Measurements from ENCODE around the gene HDAC11.

DNA sequence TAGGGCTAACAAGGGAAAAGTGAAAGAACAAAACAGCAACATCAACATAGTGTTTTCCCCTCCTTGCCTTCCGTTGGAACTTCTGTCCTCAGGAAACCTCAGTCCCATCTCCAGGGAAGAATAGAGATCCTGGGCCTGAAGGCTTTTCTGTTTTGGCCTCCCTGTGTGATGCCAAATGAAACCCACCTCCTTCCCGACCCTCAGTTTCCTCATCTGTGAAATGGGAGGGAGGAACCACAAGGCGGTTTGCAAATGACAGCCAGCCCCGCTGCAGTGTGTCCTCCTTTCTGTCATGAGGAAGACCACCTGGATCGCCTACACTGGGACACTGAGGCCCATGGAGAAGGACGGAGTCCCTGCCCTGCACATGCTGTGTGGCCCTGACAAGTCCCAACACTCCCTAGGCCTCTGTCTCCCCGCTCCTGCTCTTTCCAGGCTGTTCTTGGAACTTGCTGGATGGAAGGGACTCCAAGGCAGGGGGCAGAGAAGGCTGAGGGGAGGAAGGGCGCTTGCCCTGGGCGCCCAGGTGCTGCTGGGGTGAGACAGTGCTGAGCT, 40.3 kb downstream of the HDAC11 start:
- TF ChIP-seq EZH2phosphoT487 (IDR thresholded peaks at IDR 0.05; ENCODE audit: insufficient read depth, low read depth) (no peak), EZH2 (IDR thresholded peaks at IDR 0.05; ENCODE audit: insufficient read depth, poor library complexity, severe bottlenecking) (no peak)

Data from GM23248 (cell line).